H9 (cell line): Measurements from ENCODE around the gene TAS2R3. TPM values are rescaled to one million over a fixed set of nuclear protein-coding genes. Genes with fewer than 3 reads are reported as not detected.

ENCODE experiments used
- DNase-seq: peaks from one replicate; pipeline ENCODE4 v3.0.0-alpha.2; 2017
- H2AFZ ChIP-seq: one replicate; pipeline ENCODE4 v1.6.1; 2013; ENCODE audit warnings: mild to moderate bottlenecking, low read length, control low read depth, moderate library complexity
- H2AK5ac ChIP-seq: 2 replicates; pipeline ENCODE4 v1.6.1; 2013; ENCODE audit warnings: low read length, control low read depth, mixed read lengths; ENCODE audit not compliant: insufficient read length
- H2BK120ac ChIP-seq: one replicate; pipeline ENCODE4 v1.6.1; 2013; ENCODE audit warnings: low read depth, mild to moderate bottlenecking, low read length, control low read depth, inconsistent platforms; ENCODE audit not compliant: poor library complexity, severe bottlenecking
- H2BK12ac ChIP-seq: 2 replicates; pipeline ENCODE4 v1.6.1; 2013; ENCODE audit warnings: low read length, control low read depth, mixed read lengths, low read depth; ENCODE audit not compliant: insufficient read length
- H2BK15ac ChIP-seq: 2 replicates; pipeline ENCODE4 v1.6.1; 2013; ENCODE audit warnings: low read depth, low read length, control low read depth
- H2BK20ac ChIP-seq: one replicate; pipeline ENCODE4 v1.6.1; 2013; ENCODE audit warnings: low read depth, mild to moderate bottlenecking, low read length, control low read depth, inconsistent platforms; ENCODE audit not compliant: poor library complexity, severe bottlenecking
- H2BK5ac ChIP-seq: 2 replicates; pipeline ENCODE4 v1.6.1; 2013; ENCODE audit warnings: low read length, control low read depth, mixed read lengths; ENCODE audit not compliant: insufficient read length
- H3K14ac ChIP-seq: 2 replicates; pipeline ENCODE4 v1.6.1; 2013; ENCODE audit warnings: low read length, control low read depth; ENCODE audit not compliant: insufficient read depth
- H3K18ac ChIP-seq: 2 replicates; pipeline ENCODE4 v1.6.1; 2013; ENCODE audit warnings: low read depth, mild to moderate bottlenecking, mixed read lengths, low read length, control low read depth; ENCODE audit not compliant: insufficient read length
- H3K23ac ChIP-seq: 2 replicates; pipeline ENCODE4 v1.6.1; 2013; ENCODE audit warnings: low read length, control low read depth, mixed read lengths, low read depth; ENCODE audit not compliant: insufficient read length
- H3K23me2 ChIP-seq: 2 replicates; pipeline ENCODE4 v1.6.1; 2013; ENCODE audit warnings: low read depth, mild to moderate bottlenecking, mixed read lengths, low read length, control low read depth; ENCODE audit not compliant: insufficient read length, poor library complexity, severe bottlenecking
- H3K27ac ChIP-seq: 2 replicates; pipeline ENCODE4 v1.5.1; 2013; ENCODE audit warnings: low read length, control low read depth, mixed read lengths, low read depth; ENCODE audit not compliant: insufficient read length
- H3K27me3 ChIP-seq: 2 replicates; pipeline ENCODE4 v1.6.1; 2013; ENCODE audit warnings: low read length, control low read depth, inconsistent platforms; ENCODE audit not compliant: insufficient read depth
- H3K4ac ChIP-seq: 2 replicates; pipeline ENCODE4 v1.6.1; 2013; ENCODE audit warnings: low read depth, mild to moderate bottlenecking, control low read depth, inconsistent platforms, low read length, moderate library complexity
- H3K4me1 ChIP-seq: 2 replicates; pipeline ENCODE4 v1.6.1; 2013; ENCODE audit warnings: low read length, control low read depth, inconsistent platforms; ENCODE audit not compliant: insufficient read depth
- H3K4me2 ChIP-seq: 2 replicates; pipeline ENCODE4 v1.6.1; 2013; ENCODE audit warnings: low read length, control low read depth, mixed read lengths; ENCODE audit not compliant: insufficient read length, insufficient read depth
- H3K56ac ChIP-seq: 2 replicates; pipeline ENCODE4 v1.6.1; 2013; ENCODE audit warnings: low read depth, mild to moderate bottlenecking, mixed read lengths, low read length, control low read depth; ENCODE audit not compliant: insufficient read length
- H3K79me1 ChIP-seq: 2 replicates; pipeline ENCODE4 v1.6.1; 2013; ENCODE audit warnings: low read depth, mild to moderate bottlenecking, moderate library complexity, low read length, control low read depth, inconsistent platforms; ENCODE audit not compliant: insufficient read depth, poor library complexity, severe bottlenecking
- H3K79me2 ChIP-seq: 2 replicates; pipeline ENCODE4 v1.6.1; 2013; ENCODE audit warnings: low read length, control low read depth, inconsistent platforms; ENCODE audit not compliant: insufficient read depth
- H3K9ac ChIP-seq: 2 replicates; pipeline ENCODE4 v1.6.1; 2013; ENCODE audit warnings: low read length, control low read depth, mixed read lengths; ENCODE audit not compliant: insufficient read length; ENCODE audit errors: extremely low read depth
- H3K9me3 ChIP-seq: one replicate; pipeline ENCODE4 v1.6.1; 2013; ENCODE audit warnings: low read depth, low read length, inconsistent platforms; ENCODE audit not compliant: control insufficient read depth
- H3T11ph ChIP-seq: one replicate; pipeline ENCODE4 v1.6.1; 2013; ENCODE audit warnings: mild to moderate bottlenecking, low read length, control low read depth, inconsistent platforms
- H4K20me1 ChIP-seq: one replicate; pipeline ENCODE4 v1.6.1; 2013; ENCODE audit not compliant: control insufficient read depth, insufficient read length, insufficient read depth
- H4K5ac ChIP-seq: 2 replicates; pipeline ENCODE4 v1.6.1; 2013; ENCODE audit warnings: low read depth, mild to moderate bottlenecking, mixed read lengths, low read length, control low read depth; ENCODE audit not compliant: insufficient read length
- H4K8ac ChIP-seq: replicated peaks from 2 replicates; pipeline ENCODE4 v1.6.1; 2013; ENCODE audit warnings: low read length, control low read depth, mixed read lengths, low read depth; ENCODE audit not compliant: insufficient read length
- H4K91ac ChIP-seq: 2 replicates; pipeline ENCODE4 v1.6.1; 2013; ENCODE audit warnings: low read depth, mild to moderate bottlenecking, moderate library complexity, mixed read lengths, low read length, control low read depth; ENCODE audit not compliant: insufficient read length
- H3K27ac Mint-ChIP-seq, 3 experiments: 2 replicates in 2 of 3; 3 replicates in 1 of 3; pipeline ENCODE4 v1.8.0; 2020 to 2021; ENCODE audit warnings: mixed read lengths in 3 of 3, mild to moderate bottlenecking in 1 of 3, moderate library complexity in 1 of 3
- H3K27me3 Mint-ChIP-seq: 2 replicates; pipeline ENCODE4 v1.8.0; 2021; ENCODE audit warnings: low read depth, mild to moderate bottlenecking, moderate library complexity, mixed read lengths
- H3K36me3 Mint-ChIP-seq, 3 experiments: 2 replicates in 2 of 3; 3 replicates in 1 of 3; pipeline ENCODE4 v1.8.0; 2020 to 2021; ENCODE audit warnings: low read depth in 3 of 3, mixed read lengths in 3 of 3; ENCODE audit not compliant: insufficient read depth in 1 of 3
- H3K4me1 Mint-ChIP-seq, 2 experiments: 2 replicates each; pipeline ENCODE4 v1.8.0; 2020; ENCODE audit warnings: mixed read lengths in 2 of 2
- H3K4me3 Mint-ChIP-seq, 2 experiments: 2 replicates in 1 of 2; 3 replicates in 1 of 2; pipeline ENCODE4 v1.8.0; 2020 to 2021; ENCODE audit warnings: mild to moderate bottlenecking in 2 of 2, mixed read lengths in 2 of 2, moderate library complexity in 1 of 2
- H3K9me3 Mint-ChIP-seq, 2 experiments: 2 replicates in 1 of 2; 3 replicates in 1 of 2; pipeline ENCODE4 v1.8.0; 2020; ENCODE audit warnings: mild to moderate bottlenecking in 2 of 2, mixed read lengths in 2 of 2, moderate library complexity in 1 of 2
- CTCF ChIP-seq: fragments of 200-600 bp; sonication (generic); conservative IDR thresholded peaks from 3 replicates; pipeline ENCODE4 v1.8.0; 2021; ENCODE audit warnings: antibody characterized with exemption, mild to moderate bottlenecking
- WGBS: extraction: QIAGEN DNeasy Blood & Tissue Kit; methylation state at CpG from one replicate; pipeline ENCODE4 v1.1.7; 2013; ENCODE audit warnings: missing lambda C conversion rate, low lambda C conversion rate, mixed read lengths; ENCODE audit not compliant: insufficient read length; ENCODE audit errors: extremely low coverage; 5-methylcytosine and 5-hydroxymethylcytosine counted together
- total RNA-seq: library from RNA; stranded (reverse); gene quantifications from 2 replicates; pipeline ENCODE4 v1.2.1, GENCODE V29; 2021

The TAS2R3 gene
- total RNA-seq, 1 experiment from 2014 or later, result 1.2 TPM

- Histone ChIP-seq H3K4me2 (peak overlapping the region; percentile 84), H2BK12ac (no peak overlapping the region), H3K18ac (no peak overlapping the region), H2AK5ac (no peak overlapping the region), H4K91ac (no peak overlapping the region), H2AFZ (no peak overlapping the region), H3K79me2 (peaks cover 16% of the 10 kb centered on the region), H2BK20ac (no peak overlapping the region), H3T11ph (no peak overlapping the region), H3K23me2 (peaks cover 3% of the 10 kb centered on the region), H4K5ac (no peak overlapping the region), H4K8ac (no peak overlapping the region), H3K79me1 (peaks cover 8% of the 10 kb centered on the region), H3K56ac (no peak overlapping the region), H3K4ac (no peak overlapping the region), H2BK120ac (no peak overlapping the region), H2BK5ac (no peak overlapping the region), H3K14ac (no peak overlapping the region), H3K27ac (no peak overlapping the region), H3K9me3 (no peaks in the 10 kb centered on the region), H3K23ac (no peak overlapping the region), H4K20me1 (no peaks in the 10 kb centered on the region), H3K4me1 (peaks cover 3% of the 10 kb centered on the region; the same call in 1 of the 2 replicates), H3K27me3 (no peaks in the 10 kb centered on the region), H2BK15ac (no peak overlapping the region), H3K9ac (no peak overlapping the region)
- TF ChIP-seq CTCF, result no peak
- Mint-ChIP-seq H3K27me3 (no peaks in the 10 kb centered on the region), H3K4me3 (peak overlapping the region; percentile 96 to 99), H3K9me3 (peaks cover 0 to 2% of the 10 kb centered on the region in 2 experiments; a peak in 1 of 5 replicates), H3K4me1 (peaks cover 13 to 23% of the 10 kb centered on the region in 2 experiments), H3K36me3 (peaks cover 39 to 51% (median 49%) of the 10 kb centered on the region in 3 experiments), H3K27ac (peak overlapping the region in 2 of 3 experiments; percentile 22 to 79; a peak in 3 of 7 replicates)
- no peak for DNase-seq
- no CpG with 5 or more reads among the region's 3 CpGs for WGBS
Observed at GRCh38 chr7:141739250-141739649, 24.6 kb upstream of the TAS2R3 start.
